GM19043 (cell line): ENCODE data around the gene DLG4.
"Not testable (repeated sequence)": the region's sequence is repeated elsewhere in the genome, so short reads cannot be mapped to it uniquely, and the experiment has no call there.

Experiments
- ATAC-seq: cut with Tn5 transposase; IDR thresholded peaks from one replicate; pipeline ENCODE4 v1.9.1; 2021; ENCODE audit warnings: low read depth; ENCODE audit not compliant: unreplicated experiment

DLG4 gene

GRCh38 chr17:7172522-7173191 is 47.0 kb downstream of the DLG4 start:
- ATAC-seq: not testable (repeated sequence)

- ATAC-seq: not testable (repeated sequence)
These were observed 50.1 kb downstream of the DLG4 start for GRCh38 chr17:7169565-7169908.

- ATAC-seq: not testable (repeated sequence)
These were observed 50.6 kb downstream of the DLG4 start for GRCh38 chr17:7168841-7169564.

GRCh38 chr17:7167832-7168231 is 51.8 kb downstream of the DLG4 start:
- ATAC-seq: no peak

- no peak for ATAC-seq
These were observed 52.8 kb downstream of the DLG4 start for GRCh38 chr17:7166873-7167272.

GRCh38 chr17:7159571-7159970 is 60.1 kb downstream of the DLG4 start:
- ATAC-seq: not testable (repeated sequence)

- ATAC-seq: not testable (repeated sequence)
These were observed 61.2 kb downstream of the DLG4 start for GRCh38 chr17:7158424-7158823.

GRCh38 chr17:7156342-7156940 is 63.2 kb downstream of the DLG4 start:
- no peak for ATAC-seq

- no peak for ATAC-seq
These were observed 71.9 kb downstream of the DLG4 start for GRCh38 chr17:7147772-7148171.

- no peak for ATAC-seq
These were observed 73.5 kb downstream of the DLG4 start for GRCh38 chr17:7146115-7146514.

GRCh38 chr17:7144213-7144612 is 75.4 kb downstream of the DLG4 start:
- no peak for ATAC-seq

GRCh38 chr17:7141824-7142223 is 77.8 kb downstream of the DLG4 start:
- no peak for ATAC-seq

- ATAC-seq: no peak
These were observed 80.2 kb downstream of the DLG4 start for GRCh38 chr17:7139400-7139799.

- ATAC-seq: no peak
These were observed 80.7 kb downstream of the DLG4 start for GRCh38 chr17:7138800-7139381.

- ATAC-seq: no peak
These were observed 82.3 kb downstream of the DLG4 start for GRCh38 chr17:7137171-7137943.
